ENCODE measurements around the gene CES2. TPM values are rescaled to one million over a fixed set of nuclear protein-coding genes. Genes with fewer than 3 reads are reported as not detected.

CES2 gene
- total and polyA plus RNA-seq, 9 of the 15 experiments (the other 6 are each of a cell fraction or from before 2014, with no cell fraction given), result 2.2 to 37.9 (median 24.4) TPM

- TF ChIP-seq NR4A1 (CRISPR knock-in tag; IDR thresholded peaks at IDR 0.05) (0 out of 2 replicates have a peak, but pooled peaks have one; percentile 72), NR4A1 (tag; IDR thresholded peaks at IDR 0.05) (no peak), CBX1 (IDR thresholded peaks at IDR 0.05; ENCODE audit: low read depth) (peak; percentile 47; the same call in 1 of the 2 replicates), FUS (optimal IDR thresholded peaks at IDR 0.05; ENCODE audit: low read depth, low read length) (no peak), C11orf30 (IDR thresholded peaks at IDR 0.05; ENCODE audit: low read depth) (peak; percentile 88), CBX8 (IDR thresholded peaks at IDR 0.05; ENCODE audit: borderline replicate concordance, extremely low read depth, low read depth, low read length, poor library complexity, severe bottlenecking) (no peak), HSF4 (CRISPR knock-in tag; IDR thresholded peaks at IDR 0.05; ENCODE audit: borderline replicate concordance) (no peak), ARID4B (CRISPR knock-in tag; IDR thresholded peaks at IDR 0.05) (peak; percentile 94), CCAR2 (IDR thresholded peaks at IDR 0.05; ENCODE audit: low read depth, low read length) (no peak), TBP (optimal IDR thresholded peaks at IDR 0.05; ENCODE audit: low read depth, low read length) (peak; percentile 51), POLR2G (IDR thresholded peaks at IDR 0.05; ENCODE audit: low read depth, low read length) (peak; percentile 94), FOXA1 (IDR thresholded peaks at IDR 0.05; ENCODE audit: borderline replicate concordance) (no peak), HMG20A (CRISPR knock-in tag; conservative IDR thresholded peaks at IDR 0.05) (no peak), ZNF75A (CRISPR knock-in tag; IDR thresholded peaks at IDR 0.05) (no peak), GATAD2A (IDR thresholded peaks at IDR 0.05) (no peak), E2F6 (IDR thresholded peaks at IDR 0.05; ENCODE audit: borderline replicate concordance in 1 of 2, extremely low read depth in 1 of 2, insufficient read depth in 1 of 2, insufficient read length in 1 of 2, low read depth in 1 of 2, low read length in 1 of 2, poor library complexity in 1 of 2, severe bottlenecking in 1 of 2) (peak; percentile 65 to 81), PHB2 (IDR thresholded peaks at IDR 0.05; ENCODE audit: low read depth) (no peak)
Observed at GRCh38 chr16:66934138-66934838, 1.0 kb upstream of the CES2 start, which contains the start of gene CIAO2B (continued).
